NCI-H1105 (cell line): ENCODE data around the gene FEM1C.

ENCODE experiments used
- DNase-seq: peaks from one replicate; lab custom pipeline; 2025; lab: John Stamatoyannopoulos, UW

Gene FEM1C

GRCh38 chr5:115544436-115545350 lies at the start of gene FEM1C:
Gene FEM1C (minus strand): TSS chr5:115544775. CDS start chr5:115543493, 1,282 bp downstream.
- peak; percentile 95 for DNase-seq

- no peak for DNase-seq
These were observed 44.5 kb upstream of the FEM1C start for GRCh38 chr5:115589043-115589442.

DNA sequence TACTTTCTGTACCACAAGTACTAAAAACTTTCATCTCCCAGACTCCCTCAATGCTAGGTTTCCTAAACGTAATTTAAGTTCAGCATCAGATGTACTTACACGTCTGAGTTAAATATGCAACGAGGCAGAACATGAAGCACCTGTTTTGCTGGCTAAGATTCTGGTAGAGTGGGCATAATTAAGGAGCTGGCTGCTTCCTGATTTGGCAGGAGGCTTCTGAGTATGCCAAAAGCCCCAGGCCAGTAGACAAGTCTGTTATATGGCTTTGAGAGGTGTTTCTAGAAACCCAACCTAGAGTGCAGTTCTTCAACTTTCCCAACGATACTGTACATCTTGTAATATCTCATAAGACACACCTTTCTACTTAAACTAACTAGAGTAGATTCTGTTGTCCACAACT lies 44.1 kb upstream of the FEM1C start:
- no peak for DNase-seq

- no peak for DNase-seq
These were observed 42.1 kb upstream of the FEM1C start for GRCh38 chr5:115586525-115587146.

- no peak for DNase-seq
These were observed 40.7 kb upstream of the FEM1C start for GRCh38 chr5:115585265-115585664.

- DNase-seq = no peak
These were observed 39.9 kb upstream of the FEM1C start for GRCh38 chr5:115584501-115584900.

DNA sequence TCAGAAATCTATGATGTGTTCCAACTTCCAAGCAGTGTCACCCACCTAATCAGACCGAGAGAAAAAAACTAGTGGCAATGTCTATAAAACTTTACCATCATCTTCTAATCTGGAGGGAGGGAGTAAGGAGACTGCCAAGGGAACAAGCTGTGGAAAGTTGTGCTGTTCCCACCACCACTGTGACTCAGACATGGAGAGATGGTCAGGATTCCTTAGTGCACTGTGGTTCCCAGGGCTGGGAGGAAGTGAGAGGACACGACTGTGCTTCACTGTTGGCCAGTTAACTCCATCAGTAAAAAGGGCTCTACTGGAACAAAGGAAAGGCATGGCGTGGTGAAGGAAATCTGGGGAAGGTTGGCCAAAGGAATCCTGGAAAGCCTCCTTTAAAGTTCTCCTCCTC lies 38.9 kb upstream of the FEM1C start:
- DNase-seq = no peak

DNA sequence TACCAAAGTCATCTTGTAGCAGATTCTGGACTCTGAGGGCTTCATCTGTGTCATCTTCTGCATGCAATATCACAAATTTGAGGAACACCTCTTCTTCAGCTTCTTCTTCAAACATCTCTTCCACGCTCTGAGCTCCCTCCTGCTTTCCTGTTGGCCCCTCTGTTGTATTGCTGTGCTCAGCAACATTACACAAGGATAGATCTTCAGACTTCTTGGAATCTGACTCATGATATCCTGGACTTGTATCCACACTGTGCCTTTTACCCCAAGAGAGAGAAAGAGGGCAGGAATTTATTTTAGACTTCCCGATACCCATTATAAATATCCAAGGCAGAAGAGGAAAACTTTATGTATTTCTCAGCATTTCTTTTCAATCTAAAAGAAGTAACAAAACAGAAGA lies 36.4 kb upstream of the FEM1C start:
- DNase-seq = no peak

DNA sequence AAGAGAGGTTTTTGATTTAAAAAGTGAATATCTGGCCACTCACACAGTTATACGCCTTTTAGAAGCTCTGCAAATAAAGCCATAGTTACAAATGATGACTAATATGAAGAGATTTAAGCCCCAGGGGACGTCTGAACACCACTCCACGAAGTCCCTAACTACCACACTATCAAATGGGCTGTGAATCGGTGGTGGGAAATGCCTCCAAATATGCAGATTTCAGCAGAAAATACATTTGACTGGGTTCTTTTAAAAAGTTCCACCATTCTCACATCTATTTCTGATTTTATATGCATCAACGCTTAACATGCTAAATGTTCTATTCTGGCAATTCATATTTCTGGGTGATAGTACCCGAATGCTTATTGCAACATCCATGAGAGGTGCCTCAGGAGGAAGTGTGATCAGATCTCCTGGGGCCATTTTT lies 35.2 kb upstream of the FEM1C start:
- no peak for DNase-seq

DNA sequence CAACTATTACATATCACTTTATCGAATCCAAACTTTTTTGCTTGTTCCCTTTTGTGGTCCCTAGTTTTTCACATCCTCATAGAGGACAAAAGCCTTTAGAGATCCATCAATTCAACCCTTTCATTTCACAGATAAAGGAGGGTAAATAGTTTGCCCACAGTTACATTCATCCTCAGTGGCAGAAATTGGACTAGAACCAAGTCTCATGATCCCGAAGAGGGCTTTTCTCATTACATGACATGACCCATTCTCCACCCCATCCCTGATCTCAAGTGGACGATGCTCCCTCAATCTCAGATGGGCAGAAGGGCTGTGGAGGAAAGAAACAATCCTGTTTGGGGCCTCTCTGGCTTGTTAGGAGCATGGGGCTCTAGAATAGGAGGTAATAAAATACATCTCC lies 34.6 kb upstream of the FEM1C start:
- DNase-seq = no peak

- no peak for DNase-seq
These were observed 34.1 kb upstream of the FEM1C start for GRCh38 chr5:115578657-115579056.

- DNase-seq = no peak
These were observed 33.2 kb upstream of the FEM1C start for GRCh38 chr5:115577741-115578140.

- DNase-seq = no peak
These were observed 32.8 kb upstream of the FEM1C start for GRCh38 chr5:115577329-115577728.

- no peak for DNase-seq
These were observed 30.8 kb upstream of the FEM1C start for GRCh38 chr5:115575167-115576070.

- no peak for DNase-seq
These were observed 28.6 kb upstream of the FEM1C start for GRCh38 chr5:115573133-115573532.

- DNase-seq = no peak
These were observed 26.9 kb upstream of the FEM1C start for GRCh38 chr5:115571441-115571878.

DNA sequence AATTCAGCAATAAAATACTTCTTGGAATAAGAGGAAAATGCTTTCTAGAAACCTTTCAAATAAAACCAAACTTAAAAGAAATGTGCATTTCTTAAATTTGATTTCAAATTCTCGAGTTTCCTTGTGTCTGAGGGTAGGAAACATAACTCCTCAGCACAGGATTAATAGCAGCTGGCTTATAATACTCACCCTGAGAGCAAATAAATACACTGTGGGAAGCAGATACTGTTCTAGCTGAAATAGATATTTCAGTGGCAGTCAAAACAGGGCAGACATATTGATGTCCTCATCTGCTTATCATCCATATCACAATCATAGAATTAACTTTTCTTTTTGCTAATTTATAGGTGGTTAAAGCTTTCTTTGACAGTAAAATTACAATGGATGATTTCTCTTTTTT lies 24.1 kb upstream of the FEM1C start:
- no peak for DNase-seq

DNA sequence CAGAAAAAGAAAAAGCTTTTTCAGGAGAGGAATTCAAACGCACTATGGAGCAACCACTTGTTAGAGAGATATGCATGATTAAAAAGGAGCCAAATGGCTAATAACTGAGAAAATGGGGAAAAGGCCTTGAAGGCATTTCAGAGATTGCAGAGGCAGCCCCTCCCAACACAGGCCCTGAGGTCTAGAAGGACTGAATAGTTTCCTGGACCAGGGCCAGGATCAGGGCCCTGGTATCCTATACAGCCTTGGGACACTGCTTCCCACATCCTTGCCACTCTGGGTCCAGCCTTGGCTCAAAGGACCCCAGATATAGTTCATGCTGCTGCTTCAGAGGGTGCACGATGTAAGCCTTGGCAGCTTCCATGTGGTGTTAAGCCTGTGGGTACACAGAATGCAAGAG lies 20.7 kb upstream of the FEM1C start:
- DNase-seq = no peak

GRCh38 chr5:115561176-115561575 lies 16.6 kb upstream of the FEM1C start:
- no peak for DNase-seq

DNA sequence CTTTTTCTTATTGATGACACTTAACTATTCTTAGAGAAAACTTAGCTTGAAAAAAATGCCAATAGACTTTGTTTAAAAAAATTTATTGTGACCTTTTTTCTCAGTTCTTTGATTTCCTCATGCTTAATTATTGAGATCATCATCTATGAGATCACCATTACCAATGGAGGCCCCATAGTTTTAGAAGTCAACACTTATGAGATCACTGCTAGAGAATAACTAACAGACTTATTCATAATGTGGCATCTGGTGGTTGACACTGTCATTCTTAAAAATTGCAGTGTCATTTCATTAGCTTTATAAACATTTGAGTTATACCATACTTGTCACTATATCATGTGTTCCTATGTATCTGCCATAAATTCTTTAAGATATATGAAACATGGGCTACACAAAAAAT lies 14.9 kb upstream of the FEM1C start:
- no peak for DNase-seq

GRCh38 chr5:115558388-115558956 lies 13.9 kb upstream of the FEM1C start:
- no peak for DNase-seq
